ENCODE measurements around the gene SLC25A1. TPM values are rescaled to one million over a fixed set of nuclear protein-coding genes. Genes with fewer than 3 reads are reported as not detected.

Gene SLC25A1
- polyA plus RNA-seq, 1 donor from 2014 or later, result 81.4 TPM

DNA sequence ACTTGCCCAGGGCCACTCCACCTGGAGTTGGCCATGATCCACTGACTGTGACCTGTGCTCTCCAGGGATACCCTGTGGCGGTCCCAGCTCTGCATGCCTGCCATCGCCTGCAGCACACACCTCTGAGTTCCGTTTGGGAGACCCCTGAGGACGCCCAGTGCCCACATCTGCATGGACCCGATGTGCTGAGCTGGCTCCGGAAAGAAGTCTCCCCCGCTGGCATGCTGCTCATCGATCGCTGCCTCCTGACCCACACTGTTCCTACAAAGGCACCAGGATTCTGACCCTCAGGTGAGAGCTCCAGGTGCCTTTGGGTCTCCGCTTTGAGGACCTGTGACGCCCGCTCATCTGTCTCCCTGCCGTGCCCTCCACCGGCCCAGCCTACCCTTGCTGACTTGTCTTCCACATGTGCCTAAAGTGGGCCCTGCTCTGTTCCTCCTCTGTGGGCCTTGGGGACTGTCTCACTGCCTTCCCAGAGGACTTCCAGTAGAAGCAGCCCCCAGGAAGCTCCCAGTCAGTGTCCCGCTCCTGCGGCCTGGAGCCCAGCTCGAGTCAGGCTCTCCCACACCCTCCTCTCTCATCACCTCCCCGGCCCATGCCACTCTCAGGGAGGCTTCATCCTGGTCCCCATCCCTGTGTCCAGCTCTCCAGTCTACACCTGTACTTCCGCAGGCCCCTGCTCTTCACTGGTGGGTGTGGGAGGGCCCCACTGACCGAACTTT, 5.9 kb upstream of the SLC25A1 start:
- Histone ChIP-seq H2AFZ (ENCODE audit: low read depth, low read length) (no peak overlapping the region), H3K9ac (ENCODE audit: low read length) (no peak overlapping the region), H3K36me3 (ENCODE audit: insufficient read depth, low read length) (no peaks in the 10 kb centered on the region), H3K27ac (ENCODE audit: low read length) (no peak overlapping the region), H3K4me3 (ENCODE audit: low read length) (no peak overlapping the region), H3K9me2 (ENCODE audit: insufficient read depth, low read length) (no peaks in the 10 kb centered on the region), H3K79me2 (replicated peaks; ENCODE audit: insufficient read depth, low read length) (no peaks in the 10 kb centered on the region), H3K9me3 (ENCODE audit: low read length) (no peaks in the 10 kb centered on the region), H3F3A (ENCODE audit: insufficient read depth, low read length, poor library complexity, severe bottlenecking) (no peaks in the 10 kb centered on the region), H4K20me1 (ENCODE audit: insufficient read depth) (no peaks in the 10 kb centered on the region), H3K4me2 (ENCODE audit: low read length) (no peak overlapping the region), H3K27me3 (ENCODE audit: insufficient read depth, low read depth, low read length) (no peaks in the 10 kb centered on the region)
- TF ChIP-seq, protein P1, sequence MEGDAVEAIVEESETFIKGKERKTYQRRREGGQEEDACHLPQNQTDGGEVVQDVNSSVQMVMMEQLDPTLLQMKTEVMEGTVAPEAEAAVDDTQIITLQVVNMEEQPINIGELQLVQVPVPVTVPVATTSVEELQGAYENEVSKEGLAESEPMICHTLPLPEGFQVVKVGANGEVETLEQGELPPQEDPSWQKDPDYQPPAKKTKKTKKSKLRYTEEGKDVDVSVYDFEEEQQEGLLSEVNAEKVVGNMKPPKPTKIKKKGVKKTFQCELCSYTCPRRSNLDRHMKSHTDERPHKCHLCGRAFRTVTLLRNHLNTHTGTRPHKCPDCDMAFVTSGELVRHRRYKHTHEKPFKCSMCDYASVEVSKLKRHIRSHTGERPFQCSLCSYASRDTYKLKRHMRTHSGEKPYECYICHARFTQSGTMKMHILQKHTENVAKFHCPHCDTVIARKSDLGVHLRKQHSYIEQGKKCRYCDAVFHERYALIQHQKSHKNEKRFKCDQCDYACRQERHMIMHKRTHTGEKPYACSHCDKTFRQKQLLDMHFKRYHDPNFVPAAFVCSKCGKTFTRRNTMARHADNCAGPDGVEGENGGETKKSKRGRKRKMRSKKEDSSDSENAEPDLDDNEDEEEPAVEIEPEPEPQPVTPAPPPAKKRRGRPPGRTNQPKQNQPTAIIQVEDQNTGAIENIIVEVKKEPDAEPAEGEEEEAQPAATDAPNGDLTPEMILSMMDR (IDR thresholded peaks at IDR 0.05; ENCODE audit: poor library complexity, severe bottlenecking), result no peak
- no peak for TF ChIP-seq SMC3 (conservative IDR thresholded peaks at IDR 0.05; ENCODE audit: poor library complexity)
- TF ChIP-seq EP300 (conservative IDR thresholded peaks at IDR 0.05; ENCODE audit: poor library complexity, severe bottlenecking), result no peak
- TF ChIP-seq POLR2AphosphoS5 (IDR thresholded peaks at IDR 0.05), result no peak
- no peak for TF ChIP-seq EZH2 (IDR thresholded peaks at IDR 0.05; ENCODE audit: borderline replicate concordance, insufficient read depth, low read length, poor library complexity, severe bottlenecking)
- TF ChIP-seq TAF1 (IDR thresholded peaks at IDR 0.05; ENCODE audit: low read depth), result no peak

DNA sequence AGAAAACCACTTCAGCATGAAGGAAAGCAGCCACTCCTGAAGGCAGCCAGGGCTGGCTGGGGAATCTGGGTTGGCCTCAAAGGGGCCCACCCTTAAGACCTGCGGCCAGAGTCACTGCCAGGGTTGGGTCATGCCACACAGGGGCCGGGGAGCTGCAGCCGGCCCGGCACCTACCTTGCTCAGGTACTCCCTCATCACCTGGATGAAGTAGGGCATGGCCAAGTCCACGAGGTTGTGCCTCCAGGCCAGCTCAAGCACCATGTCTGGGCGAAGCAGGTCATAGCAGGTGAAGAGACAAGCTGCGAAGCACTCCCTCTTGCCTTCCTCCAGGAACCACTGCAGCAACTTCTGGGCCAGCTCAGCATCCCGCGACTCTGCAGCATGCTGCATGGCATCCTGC, 4.7 kb upstream of the SLC25A1 start:
- no peak overlapping the region for H3K9ac ChIP-seq (ENCODE audit: low read length)
- H3K9me3 ChIP-seq (ENCODE audit: low read length), result no peaks in the 10 kb centered on the region
- H3K79me2 ChIP-seq (replicated peaks; ENCODE audit: insufficient read depth, low read length), result no peaks in the 10 kb centered on the region
- no peak overlapping the region for H3K4me3 ChIP-seq (ENCODE audit: low read length)
- H4K20me1 ChIP-seq (ENCODE audit: insufficient read depth), result no peaks in the 10 kb centered on the region
- no peaks in the 10 kb centered on the region for H3F3A ChIP-seq (ENCODE audit: insufficient read depth, low read length, poor library complexity, severe bottlenecking)
- TF ChIP-seq SMC3 (conservative IDR thresholded peaks at IDR 0.05; ENCODE audit: poor library complexity), result no peak
- TF ChIP-seq, protein P2, sequence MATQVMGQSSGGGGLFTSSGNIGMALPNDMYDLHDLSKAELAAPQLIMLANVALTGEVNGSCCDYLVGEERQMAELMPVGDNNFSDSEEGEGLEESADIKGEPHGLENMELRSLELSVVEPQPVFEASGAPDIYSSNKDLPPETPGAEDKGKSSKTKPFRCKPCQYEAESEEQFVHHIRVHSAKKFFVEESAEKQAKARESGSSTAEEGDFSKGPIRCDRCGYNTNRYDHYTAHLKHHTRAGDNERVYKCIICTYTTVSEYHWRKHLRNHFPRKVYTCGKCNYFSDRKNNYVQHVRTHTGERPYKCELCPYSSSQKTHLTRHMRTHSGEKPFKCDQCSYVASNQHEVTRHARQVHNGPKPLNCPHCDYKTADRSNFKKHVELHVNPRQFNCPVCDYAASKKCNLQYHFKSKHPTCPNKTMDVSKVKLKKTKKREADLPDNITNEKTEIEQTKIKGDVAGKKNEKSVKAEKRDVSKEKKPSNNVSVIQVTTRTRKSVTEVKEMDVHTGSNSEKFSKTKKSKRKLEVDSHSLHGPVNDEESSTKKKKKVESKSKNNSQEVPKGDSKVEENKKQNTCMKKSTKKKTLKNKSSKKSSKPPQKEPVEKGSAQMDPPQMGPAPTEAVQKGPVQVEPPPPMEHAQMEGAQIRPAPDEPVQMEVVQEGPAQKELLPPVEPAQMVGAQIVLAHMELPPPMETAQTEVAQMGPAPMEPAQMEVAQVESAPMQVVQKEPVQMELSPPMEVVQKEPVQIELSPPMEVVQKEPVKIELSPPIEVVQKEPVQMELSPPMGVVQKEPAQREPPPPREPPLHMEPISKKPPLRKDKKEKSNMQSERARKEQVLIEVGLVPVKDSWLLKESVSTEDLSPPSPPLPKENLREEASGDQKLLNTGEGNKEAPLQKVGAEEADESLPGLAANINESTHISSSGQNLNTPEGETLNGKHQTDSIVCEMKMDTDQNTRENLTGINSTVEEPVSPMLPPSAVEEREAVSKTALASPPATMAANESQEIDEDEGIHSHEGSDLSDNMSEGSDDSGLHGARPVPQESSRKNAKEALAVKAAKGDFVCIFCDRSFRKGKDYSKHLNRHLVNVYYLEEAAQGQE (IDR thresholded peaks at IDR 0.05; ENCODE audit: borderline replicate concordance), result no peak
- TF ChIP-seq RAD21 (conservative IDR thresholded peaks at IDR 0.05), result no peak
- no peak for TF ChIP-seq TAF1 (IDR thresholded peaks at IDR 0.05; ENCODE audit: low read depth)
- no peak for TF ChIP-seq EZH2 (IDR thresholded peaks at IDR 0.05; ENCODE audit: borderline replicate concordance, insufficient read depth, low read length, poor library complexity, severe bottlenecking)
- no peak for TF ChIP-seq POLR2AphosphoS5 (IDR thresholded peaks at IDR 0.05)
- TF ChIP-seq, protein P1 (IDR thresholded peaks at IDR 0.05; ENCODE audit: poor library complexity, severe bottlenecking), result no peak
- no peak for TF ChIP-seq MXI1 (conservative IDR thresholded peaks at IDR 0.05; ENCODE audit: poor library complexity, severe bottlenecking)
- TF ChIP-seq EP300 (conservative IDR thresholded peaks at IDR 0.05; ENCODE audit: poor library complexity, severe bottlenecking), result no peak
- H3K4me2 ChIP-seq (ENCODE audit: low read length), result no peak overlapping the region
- H3K9me2 ChIP-seq (ENCODE audit: insufficient read depth, low read length), result no peaks in the 10 kb centered on the region
- no peaks in the 10 kb centered on the region for H3K27me3 ChIP-seq (ENCODE audit: insufficient read depth, low read depth, low read length)
- no peaks in the 10 kb centered on the region for H3K36me3 ChIP-seq (ENCODE audit: insufficient read depth, low read length)
- H3K27ac ChIP-seq (ENCODE audit: low read length), result no peak overlapping the region
- H2AFZ ChIP-seq (ENCODE audit: low read depth, low read length), result no peak overlapping the region

Measured in neural cell (in vitro differentiated cells).